SK-N-SH (cell line): ENCODE data around the gene SEMA3F.

Experiments used
- CTCF ChIP-seq: fragments of 200-600 bp; sonication (generic); IDR thresholded peaks from 2 replicates; pipeline ENCODE4 v1.6.1; 2017; ENCODE audit warnings: antibody characterized with exemption, mild to moderate bottlenecking, moderate library complexity
- EP300 ChIP-seq, 2 experiments: IDR thresholded peaks; 2 replicates each; pipeline versions ENCODE4 v1.4.0 to v1.6.1; 2012; ENCODE audit warnings: borderline replicate concordance in 1 of 2, low read depth in 1 of 2, low read length in 1 of 2
- JUND ChIP-seq: IDR thresholded peaks from 2 replicates; pipeline ENCODE4 v1.4.0; 2012
- MEF2A ChIP-seq: IDR thresholded peaks from 2 replicates; pipeline ENCODE4 v1.4.0; 2012; ENCODE audit warnings: low read depth, borderline replicate concordance
- PBX3 ChIP-seq: IDR thresholded peaks from 2 replicates; pipeline ENCODE4; 2012
- POLR2AphosphoS5 ChIP-seq: IDR thresholded peaks from 2 replicates; pipeline ENCODE4 v1.6.1; 2012; ENCODE audit warnings: low read depth, low read length
- RFX5 ChIP-seq: IDR thresholded peaks from 2 replicates; pipeline ENCODE4 v1.6.1; 2012; ENCODE audit warnings: mild to moderate bottlenecking, improper control_type of control experiment, low read length
- TAF1 ChIP-seq: IDR thresholded peaks from 2 replicates; pipeline ENCODE4 v1.6.1; 2012; ENCODE audit warnings: low read depth, mild to moderate bottlenecking, low read length, moderate library complexity, borderline replicate concordance
- USF1 ChIP-seq: IDR thresholded peaks from 2 replicates; pipeline ENCODE4 v1.4.0; 2012; ENCODE audit warnings: low read depth, borderline replicate concordance
- YY1 ChIP-seq: IDR thresholded peaks from 2 replicates; pipeline ENCODE4 v1.4.0; 2012; ENCODE audit warnings: low read depth, mild to moderate bottlenecking

- no peak for TF ChIP-seq JUND
- no peak for TF ChIP-seq EP300 (IDR thresholded peaks at IDR 0.05; ENCODE audit: borderline replicate concordance in 1 of 2, low read depth in 1 of 2, low read length in 1 of 2)
- TF ChIP-seq TAF1 = no peak
- TF ChIP-seq CTCF = no peak
- TF ChIP-seq RFX5 = no peak
- TF ChIP-seq USF1 = no peak
- no peak for TF ChIP-seq MEF2A
- TF ChIP-seq YY1 = no peak
- no peak for TF ChIP-seq PBX3
- no peak for TF ChIP-seq POLR2AphosphoS5
Observed at GRCh38 chr3:50231581-50231980, 76.5 kb downstream of the SEMA3F start.
